NCI-H82 (cell line): Measurements from ENCODE around the gene SPACA1.
A peak's percentile ranks its signal among the peaks of the same experiment; 100 is the strongest.
"Not testable (repeated sequence)": the region's sequence is repeated elsewhere in the genome, so short reads cannot be mapped to it uniquely, and the experiment has no call there.

Experiments used
- DNase-seq: peaks from one replicate; lab custom pipeline; 2025; lab: John Stamatoyannopoulos, UW

The SPACA1 gene, protein sequence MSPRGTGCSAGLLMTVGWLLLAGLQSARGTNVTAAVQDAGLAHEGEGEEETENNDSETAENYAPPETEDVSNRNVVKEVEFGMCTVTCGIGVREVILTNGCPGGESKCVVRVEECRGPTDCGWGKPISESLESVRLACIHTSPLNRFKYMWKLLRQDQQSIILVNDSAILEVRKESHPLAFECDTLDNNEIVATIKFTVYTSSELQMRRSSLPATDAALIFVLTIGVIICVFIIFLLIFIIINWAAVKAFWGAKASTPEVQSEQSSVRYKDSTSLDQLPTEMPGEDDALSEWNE

DNA sequence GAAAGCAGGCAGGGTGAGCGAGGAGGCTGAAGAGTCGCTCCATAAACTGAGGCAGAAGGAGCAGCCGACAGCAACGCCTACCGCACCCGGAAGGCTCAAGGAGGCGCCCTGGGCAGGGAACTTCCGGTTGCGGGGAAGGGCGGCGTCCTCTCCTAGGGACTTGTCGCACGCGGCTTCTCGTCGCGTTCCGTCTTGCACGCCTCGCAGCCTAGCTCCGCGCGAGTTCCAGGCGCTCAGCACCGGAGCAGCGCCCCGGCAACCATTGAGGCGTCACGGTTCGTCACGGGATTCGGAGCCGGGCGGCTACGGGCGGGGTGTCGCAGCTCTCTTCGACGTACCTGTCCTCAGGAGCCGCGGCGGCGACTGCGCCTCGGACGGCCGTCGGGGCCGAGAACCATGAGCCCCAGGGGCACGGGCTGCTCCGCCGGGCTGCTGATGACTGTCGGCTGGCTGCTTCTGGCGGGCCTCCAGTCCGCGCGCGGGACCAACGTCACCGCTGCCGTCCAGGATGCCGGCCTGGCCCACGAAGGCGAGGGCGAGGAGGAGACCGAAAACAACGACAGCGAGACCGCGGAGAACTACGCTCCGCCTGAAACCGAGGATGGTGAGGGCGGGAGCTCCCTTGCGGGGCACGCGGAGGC, at the start of gene SPACA1:
SPACA1 (plus strand) TSS at position 332 of the 641 bp plus-strand sequence; CDS start at position 397, 65 bp downstream.
- no peak for DNase-seq

DNA sequence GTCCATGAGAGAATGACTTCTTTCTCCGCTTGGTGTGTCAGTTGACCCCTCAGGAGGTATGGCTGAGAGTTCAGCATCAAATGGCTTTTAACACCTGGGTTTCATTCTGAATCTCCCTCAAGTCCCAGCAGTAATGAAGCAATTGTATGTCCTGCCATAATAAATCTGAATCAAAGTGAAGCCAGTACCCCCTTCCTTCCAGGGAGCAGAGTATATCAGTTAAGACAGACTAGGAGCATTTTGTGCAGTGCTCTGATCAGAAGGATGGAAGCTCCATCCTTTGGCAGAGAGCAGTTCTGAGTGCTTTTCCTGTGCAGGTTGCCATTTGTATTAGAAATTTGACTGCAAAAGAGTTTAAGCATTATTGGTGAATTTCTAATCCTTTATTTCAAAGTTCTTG, 46.9 kb upstream of the SPACA1 start:
- DNase-seq, result no peak

DNA sequence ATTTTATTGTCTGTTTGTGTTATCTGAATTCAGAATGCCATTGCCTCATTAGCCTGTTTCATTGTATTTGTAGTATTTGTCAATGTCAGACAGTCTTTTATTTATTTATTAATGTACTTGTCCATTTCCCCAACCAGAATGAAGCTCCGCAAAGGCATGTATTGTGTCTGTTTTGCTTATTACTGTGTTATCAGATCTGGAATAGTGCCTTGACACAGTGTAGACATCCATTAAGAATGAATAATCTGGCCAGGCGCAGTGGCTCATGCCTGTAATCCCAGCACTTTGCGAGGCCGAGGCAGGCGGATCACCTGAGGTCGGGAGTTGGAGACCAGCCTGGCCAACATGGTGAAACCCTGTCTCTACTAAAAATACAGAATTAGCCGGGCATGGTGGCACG, 46.4 kb upstream of the SPACA1 start:
- DNase-seq, result not testable (repeated sequence)

DNA sequence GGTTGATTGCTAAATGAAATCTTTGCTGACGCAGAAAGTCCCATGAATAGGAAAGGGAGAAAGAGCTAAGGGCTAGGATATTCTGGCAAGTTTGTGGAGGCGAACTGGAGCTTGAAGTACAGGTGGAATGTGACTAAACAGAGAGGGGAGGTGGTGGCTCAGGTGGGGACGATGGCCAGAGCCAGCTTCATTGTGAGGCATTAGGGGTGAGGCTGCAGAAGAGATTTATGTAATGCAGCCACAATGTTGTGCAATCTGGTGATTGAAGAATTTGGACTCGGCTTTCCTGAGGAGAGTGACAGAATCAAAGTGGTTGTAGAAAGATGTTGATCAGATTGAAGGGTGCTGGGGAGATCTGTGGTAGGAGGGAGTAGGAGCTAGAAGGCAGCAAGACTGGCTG, 42.9 kb upstream of the SPACA1 start:
- DNase-seq, result peak; percentile 2

DNA sequence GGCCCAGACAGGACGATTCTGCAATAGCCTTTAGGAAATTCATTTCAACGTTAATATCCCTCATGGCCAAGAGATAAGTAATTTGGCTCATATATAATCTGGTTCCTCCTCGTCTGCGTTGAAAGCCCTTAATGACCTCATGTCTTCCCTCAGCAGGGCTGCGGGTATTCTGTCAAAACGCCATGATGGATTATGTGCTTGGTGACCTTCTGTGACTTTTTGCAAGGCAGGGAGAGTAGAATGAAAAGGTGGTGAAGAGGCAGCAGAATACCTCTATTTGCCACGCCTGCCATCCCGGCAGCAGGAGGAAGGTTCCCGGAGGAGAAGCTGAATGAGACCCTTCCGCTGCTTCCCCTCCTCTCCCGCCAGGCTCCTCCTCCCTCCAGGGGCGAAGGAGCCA, 41.1 kb upstream of the SPACA1 start:
- peak; percentile 57 for DNase-seq

DNA sequence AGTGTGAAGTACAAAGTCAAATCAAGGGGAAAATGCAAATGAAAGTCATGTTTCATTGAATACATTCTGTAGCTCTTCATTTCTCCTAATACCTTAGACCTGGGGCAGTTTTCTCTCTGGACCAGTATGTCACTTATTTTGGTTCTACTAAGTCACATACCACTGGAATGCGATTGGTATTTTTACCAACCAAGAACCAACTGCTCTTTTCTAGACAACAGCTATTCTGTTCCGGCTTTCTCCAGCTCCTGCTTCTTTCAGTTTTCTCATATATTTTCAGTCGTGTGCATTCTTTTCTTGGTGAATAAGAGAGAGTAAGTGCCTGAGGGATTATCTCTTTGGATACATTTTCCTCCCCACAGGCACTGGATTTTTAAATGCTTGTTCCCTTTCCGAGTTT, 39.2 kb upstream of the SPACA1 start:
- no peak for DNase-seq

DNA sequence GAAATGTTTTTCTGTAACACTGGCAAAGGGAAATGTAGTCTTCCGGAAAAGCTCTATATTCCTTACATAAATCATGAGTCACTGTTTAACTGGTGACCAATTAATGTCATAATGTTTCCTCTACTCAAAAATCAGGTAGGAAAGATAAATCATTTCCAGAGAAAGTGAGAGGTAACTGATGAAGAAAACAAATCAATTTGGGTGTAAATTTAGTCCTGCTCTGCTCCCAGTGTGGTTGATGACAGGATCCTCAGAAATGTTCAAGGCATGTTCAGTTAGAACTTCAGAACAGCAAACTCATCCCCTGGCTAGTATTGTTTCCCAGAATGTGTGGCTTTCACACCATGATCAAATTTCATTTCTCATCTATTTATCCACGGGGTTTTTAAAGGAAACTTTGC, 38.8 kb upstream of the SPACA1 start:
- DNase-seq, result no peak

DNA sequence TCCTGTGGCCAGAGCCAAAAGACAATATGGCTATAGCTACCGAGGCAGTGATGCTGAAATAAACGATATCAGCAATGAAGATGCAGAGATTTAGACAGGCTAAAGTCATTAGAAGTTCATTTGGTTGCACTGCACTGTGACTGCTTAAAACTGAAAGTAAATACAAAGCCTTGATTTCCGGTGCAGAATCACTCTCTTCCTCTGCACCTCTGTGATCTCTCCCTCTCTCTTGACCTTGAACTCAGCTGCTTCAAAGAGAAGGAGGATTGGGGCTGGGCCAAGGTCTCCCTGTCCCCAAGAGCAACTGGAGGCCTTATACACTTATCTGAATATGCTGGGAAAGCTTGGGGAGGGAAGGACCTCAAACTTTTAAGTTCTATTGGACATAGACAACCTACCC, 34.6 kb upstream of the SPACA1 start:
- no peak for DNase-seq

DNA sequence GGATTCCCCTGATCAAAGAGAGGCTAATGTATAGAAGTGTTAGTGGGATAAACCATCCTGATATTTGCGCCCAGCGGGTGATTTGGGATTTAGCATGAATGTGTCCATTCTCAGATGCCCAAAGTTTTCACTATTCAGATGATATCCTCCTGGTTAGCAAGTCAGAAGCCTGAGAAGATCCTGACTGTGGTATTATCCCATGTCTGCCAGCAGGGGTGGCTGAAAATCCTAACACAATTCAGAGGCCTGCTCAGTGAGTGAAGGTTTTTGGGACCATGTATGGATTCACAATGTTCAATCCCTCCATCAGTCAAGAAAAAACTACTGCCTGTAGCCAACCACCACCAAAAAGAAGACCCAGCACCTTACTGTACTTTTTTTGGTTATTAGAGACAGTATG, 34.1 kb upstream of the SPACA1 start:
- no peak for DNase-seq

DNA sequence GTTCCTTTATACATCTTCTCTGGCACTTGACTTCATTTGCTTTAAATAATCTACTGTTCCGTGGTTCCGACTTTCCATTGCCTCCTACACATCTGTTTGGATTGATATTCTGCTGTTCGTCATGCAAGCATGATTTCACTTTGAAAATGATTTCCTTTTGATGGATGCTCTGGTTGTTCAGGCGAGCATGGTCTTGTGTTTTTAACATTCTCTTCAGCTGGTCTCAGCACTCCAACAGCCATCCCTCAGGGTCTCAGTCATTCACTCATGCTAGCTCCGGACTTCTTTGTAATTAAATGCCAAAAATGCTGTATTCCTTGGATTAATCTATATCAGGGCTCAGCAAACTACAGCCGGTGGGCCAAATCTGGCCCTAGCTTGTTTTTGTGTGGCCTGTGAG, 27.2 kb upstream of the SPACA1 start:
- no peak for DNase-seq

DNA sequence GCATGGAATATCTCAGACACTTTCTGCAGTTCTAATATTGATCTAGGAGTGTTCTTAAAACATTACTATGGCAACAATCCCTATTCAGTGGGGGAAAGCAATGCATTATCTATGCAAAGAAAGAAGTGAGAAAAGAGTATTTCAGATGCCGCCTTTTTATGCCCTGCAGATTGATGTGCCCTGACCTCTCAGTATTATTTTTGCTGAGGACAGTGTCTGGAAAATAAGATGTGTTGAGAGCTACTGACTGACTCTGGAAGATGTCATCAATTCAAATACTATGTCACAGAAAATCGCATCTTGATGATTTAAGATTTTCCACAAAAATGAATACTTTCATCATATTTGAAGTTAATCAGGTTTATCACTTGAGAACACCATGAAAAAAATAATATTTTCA, 22.9 kb upstream of the SPACA1 start:
- no peak for DNase-seq

DNA sequence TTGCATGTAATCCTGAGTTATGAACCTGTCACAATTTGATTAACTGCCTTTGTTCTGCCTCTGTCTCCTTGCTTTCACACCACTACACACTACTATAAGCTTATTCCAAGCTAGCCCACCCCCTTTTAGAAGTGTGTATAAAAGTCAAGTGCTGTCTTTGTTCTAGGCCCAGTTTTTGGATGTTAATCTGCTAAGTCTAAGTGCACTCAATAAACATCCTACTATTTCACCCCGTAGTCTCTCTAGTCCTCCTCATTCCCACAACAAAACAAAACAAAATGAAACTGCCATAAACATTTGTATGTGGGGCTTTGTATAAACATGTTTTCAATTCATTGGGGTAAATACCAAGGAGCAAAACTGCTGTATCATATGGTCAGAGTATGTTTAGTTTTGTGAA, 16.1 kb upstream of the SPACA1 start:
- DNase-seq, result no peak

DNA sequence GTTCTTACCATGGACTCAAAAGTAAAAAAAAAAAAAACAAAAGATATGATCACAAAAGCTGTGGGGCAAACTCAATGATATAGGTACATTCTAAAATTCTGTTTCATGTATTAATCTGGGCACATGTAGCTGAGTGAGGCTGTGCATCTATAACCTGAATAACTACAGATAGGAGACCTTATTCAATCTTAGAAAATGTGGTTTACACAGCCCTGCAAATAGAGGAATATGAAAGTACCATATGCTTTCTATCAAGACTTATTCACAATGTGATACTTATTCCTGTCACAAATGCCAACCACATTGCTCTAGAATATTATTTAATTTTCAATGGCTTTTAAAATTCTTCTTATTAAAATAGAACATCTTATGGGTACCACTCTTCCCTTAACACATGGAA, 3.1 kb upstream of the SPACA1 start:
- no peak for DNase-seq

DNA sequence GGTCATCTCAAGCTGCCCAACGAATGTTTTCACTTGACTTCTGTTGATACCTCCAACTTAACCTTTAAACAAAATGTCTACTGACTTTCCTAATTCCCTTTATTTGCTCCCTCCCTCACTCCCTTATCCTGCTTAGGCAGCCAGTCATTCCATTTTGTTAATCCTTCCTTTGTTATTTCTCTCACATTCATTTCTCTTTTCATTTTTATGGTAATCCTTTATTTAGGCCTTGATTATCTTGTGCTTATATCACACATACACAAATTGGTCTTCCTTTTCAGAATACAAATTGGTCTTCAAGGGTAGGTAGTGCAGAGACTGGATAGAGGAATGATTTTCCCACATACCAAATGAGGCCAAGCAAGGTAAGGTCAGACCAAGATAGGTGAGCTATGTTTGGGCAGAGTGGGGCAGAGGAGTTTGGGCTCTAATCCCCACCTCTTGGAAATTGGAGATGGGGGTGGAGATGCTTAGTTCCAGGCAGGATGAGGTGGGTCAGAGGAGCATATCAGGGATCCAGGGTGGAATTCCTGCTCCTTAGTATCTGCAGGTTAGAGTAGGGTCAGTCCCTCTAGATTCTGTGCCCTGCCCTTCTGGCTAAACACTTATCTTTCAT, 2.0 kb upstream of the SPACA1 start:
- DNase-seq, result no peak

DNA sequence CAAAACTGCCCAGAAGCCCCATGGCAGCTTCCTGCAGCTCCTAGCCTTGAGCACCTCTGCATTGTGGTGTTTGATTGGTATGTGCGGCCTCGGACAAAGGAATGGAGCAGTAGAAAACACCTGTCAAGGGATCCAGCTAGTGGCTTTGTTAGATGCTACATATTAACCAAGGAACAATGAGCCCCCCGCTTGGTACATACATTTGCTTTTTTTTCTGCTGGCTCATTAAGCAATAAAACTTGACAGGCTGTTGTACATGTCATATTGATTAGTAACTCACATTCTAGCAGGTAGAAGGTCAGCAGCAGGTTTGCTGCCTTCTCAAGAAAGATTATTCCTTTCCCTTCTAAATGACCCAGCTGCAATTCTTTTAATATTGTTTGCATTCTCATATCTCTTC, 937 bp downstream of the SPACA1 start:
- DNase-seq, result no peak

DNA sequence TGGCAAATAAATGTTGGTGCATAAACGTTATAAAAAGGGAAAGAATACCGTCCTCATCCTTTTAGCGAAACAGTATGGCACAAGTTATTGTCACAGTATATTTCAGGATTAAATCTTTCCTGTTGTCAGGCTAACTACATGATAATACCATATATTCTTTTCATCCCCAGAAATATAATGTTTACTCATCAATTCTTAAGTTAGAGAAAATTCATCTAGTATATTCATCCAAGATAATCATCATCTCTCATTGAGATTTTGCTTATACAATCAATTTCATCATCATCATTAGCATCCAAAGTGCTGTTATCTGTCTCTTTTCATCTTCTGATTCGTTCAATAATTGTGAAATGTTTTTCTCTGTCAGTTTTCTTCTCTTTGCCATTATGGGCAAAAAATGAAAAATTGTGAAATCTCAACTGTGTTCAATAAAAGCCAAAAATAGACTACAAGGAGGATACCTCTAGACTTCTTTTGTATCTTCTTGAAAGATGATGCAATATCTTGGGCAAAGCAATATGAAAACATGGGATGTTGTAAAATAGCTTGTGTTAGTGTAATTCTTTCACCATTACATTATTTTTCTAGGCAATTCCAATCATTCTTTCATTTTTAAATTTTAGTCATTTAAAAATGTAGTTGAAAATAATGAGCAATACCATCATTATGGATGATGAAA, 2.6 kb downstream of the SPACA1 start:
- DNase-seq, result no peak

DNA sequence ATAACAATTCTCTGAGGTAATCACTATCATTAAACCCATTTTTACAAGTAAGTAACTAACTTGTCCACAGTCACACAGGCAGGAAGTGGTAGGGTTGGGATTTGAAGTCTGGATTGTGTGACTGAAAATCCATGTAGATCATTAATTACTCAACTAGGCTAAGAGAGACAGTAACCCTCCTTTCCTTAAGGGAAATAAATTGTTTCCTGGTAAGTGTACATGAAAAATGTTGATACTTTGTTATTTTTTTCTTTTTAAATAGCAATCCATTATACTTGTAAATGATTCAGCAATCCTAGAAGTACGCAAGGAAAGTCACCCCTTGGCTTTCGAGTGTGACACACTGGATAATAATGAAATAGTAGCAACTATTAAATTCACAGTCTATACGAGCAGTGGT, 11.6 kb downstream of the SPACA1 start:
- no peak for DNase-seq

DNA sequence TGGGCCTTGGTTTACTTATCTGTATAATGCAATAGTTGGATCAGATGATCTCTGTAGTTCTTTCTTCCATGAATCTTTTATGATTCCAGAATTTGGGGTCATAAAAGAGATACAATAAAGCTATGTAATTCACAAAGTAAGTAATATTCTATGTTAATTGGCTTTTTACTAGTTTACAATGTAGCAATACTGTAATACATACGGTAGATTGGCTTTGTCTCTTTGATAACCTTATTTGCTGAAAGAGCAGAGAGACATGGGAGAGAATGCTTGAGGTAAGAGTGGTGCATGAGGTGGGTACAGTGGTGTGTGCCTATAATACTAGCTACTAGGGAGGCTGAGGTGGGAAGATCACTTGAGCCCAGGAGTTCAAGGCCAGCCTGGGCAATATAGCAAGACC, 14.7 kb downstream of the SPACA1 start:
- DNase-seq, result no peak

DNA sequence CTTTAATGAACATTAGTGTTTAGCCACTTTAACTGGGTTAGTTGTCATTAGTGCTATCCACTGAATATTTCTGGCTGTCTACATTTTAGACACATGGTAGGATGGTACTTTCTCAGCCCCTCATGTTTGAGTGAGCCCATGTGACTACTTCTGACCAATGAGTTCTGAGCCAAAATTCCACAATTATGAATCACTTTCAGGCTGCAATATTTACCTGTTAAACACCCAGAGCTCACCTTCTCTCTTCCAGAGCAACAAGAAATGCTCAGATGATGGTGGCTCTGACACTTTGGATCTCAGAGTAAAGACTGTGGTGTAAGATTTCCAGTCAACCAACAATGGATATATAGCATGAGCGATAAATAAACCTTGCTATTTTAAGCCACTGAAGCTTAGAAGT, 24.8 kb downstream of the SPACA1 start:
- no peak for DNase-seq

DNA sequence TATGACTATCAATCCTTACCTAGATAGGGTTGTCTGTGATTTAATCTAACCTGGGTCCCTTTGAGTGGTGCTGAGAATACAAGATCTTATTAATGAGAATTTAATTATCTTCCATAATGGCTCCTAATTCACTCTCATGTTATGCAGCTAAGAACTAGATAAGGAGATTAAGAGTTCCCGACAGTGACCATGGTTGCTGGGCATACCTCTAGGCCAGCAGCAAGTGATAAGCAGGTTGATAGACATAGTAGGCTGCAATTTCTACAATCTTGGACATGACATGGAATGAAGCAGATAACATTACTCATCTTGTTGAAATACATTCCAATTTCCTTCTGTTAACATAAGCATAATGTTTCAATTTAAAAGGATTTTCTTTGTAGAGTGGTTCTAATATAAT, 27.1 kb downstream of the SPACA1 start:
- DNase-seq, result peak; percentile 78

DNA sequence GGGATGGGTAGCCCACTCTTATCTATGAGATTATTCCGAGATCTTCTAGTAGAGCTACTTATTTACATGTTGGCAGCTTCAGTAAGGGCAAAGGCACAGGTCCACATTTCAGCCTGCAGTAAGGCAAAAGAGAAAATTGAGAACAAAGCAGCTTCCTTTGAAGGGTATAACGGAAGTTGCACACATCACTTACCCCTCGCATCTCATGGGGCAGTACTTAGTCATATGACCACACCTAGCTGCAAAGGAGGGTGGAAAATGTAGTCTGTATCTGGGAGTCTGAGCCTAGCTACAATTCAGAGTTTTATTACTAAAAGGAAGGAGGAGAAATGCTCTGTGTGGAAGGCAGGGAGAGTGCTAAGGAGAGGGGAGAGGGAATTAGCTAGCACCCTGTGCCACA, 29.7 kb downstream of the SPACA1 start:
- DNase-seq, result no peak

DNA sequence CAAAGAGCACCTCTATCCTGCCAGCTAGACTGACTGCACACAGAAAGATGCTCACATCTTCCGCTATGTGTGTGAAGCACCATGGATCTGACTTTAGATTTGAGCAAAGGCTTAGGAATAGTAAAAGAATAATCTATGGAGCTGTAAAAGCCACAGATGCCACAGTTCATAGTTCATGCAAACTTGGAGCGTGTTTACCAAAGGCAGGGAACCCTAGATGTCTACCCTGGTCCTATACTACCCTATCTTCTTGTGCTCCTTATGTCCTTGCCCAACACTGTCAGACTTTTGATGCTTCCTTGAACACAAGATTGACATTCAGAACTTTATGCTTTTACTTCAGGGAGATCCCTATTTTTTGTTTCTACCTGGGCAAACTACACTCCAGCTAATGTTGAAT, 39.2 kb downstream of the SPACA1 start:
- no peak for DNase-seq

DNA sequence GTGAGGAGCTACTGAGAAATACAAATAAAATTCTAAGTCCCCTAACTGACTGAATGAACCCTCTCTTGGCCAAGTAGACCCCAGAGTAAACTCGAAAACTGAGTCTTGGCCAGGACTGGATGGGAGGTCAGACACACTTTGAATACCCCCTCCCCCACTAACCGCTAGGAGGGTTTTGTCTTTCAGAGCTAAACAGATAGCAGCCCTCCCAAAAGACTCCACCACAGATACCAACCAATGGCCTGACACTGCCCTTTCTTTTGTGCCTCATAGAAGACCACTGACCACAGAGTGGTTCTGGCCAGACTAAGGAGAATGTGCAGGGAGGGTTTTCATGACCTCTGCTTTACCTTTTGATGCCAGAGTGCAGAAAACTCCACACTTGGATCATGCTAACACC, 42.1 kb downstream of the SPACA1 start:
- no peak for DNase-seq
